HCT116 (cell line): ENCODE data around the gene AGAP5.
"Not testable (repeated sequence)": the region's sequence is repeated elsewhere in the genome, so short reads cannot be mapped to it uniquely, and the experiment has no call there.

ENCODE experiments used
- CEBPB ChIP-seq: IDR thresholded peaks from 2 replicates; pipeline ENCODE4 v1.6.1; 2012; ENCODE audit warnings: low read depth
- CTCF ChIP-seq, 3 experiments: fragments of 200-600 bp in 1 of 3; sonication (generic) in 1 of 3; IDR thresholded peaks in 2 of 3; conservative IDR thresholded peaks in 1 of 3; 2 replicates each; pipeline ENCODE4 v1.5.1; 2012 to 2017; ENCODE audit warnings: low read depth in 2 of 3, low read length in 2 of 3, antibody characterized with exemption in 1 of 3, borderline replicate concordance in 1 of 3, control low read depth in 1 of 3, mild to moderate bottlenecking in 1 of 3, mixed read lengths in 1 of 3, mixed run types in 1 of 3, moderate library complexity in 1 of 3; ENCODE audit not compliant: insufficient read depth in 1 of 3
- EGR1 ChIP-seq: IDR thresholded peaks from 2 replicates; pipeline ENCODE4 v1.6.1; 2012; ENCODE audit warnings: low read depth
- EZH2 ChIP-seq: fragments of 200-600 bp; sonication (generic); IDR thresholded peaks from 2 replicates; pipeline ENCODE4 v1.6.1; 2017; ENCODE audit warnings: antibody characterized with exemption, mixed run types
- EZH2phosphoT487 ChIP-seq: fragments of 200-600 bp; IDR thresholded peaks from 2 replicates; pipeline ENCODE4 v1.6.1; 2018; ENCODE audit warnings: antibody characterized with exemption, borderline replicate concordance
- FOSL1 ChIP-seq: IDR thresholded peaks from 2 replicates; pipeline ENCODE4 v1.6.1; 2012; ENCODE audit warnings: low read depth
- MAX ChIP-seq: IDR thresholded peaks from 2 replicates; pipeline ENCODE4 v1.6.1; 2012
- POLR2A ChIP-seq: IDR thresholded peaks from 2 replicates; pipeline ENCODE4 v1.7.0; 2011; ENCODE audit warnings: borderline replicate concordance; ENCODE audit not compliant: insufficient read depth, insufficient read length; ENCODE audit errors: extremely low read depth
- REST ChIP-seq: IDR thresholded peaks from 2 replicates; pipeline ENCODE4 v1.6.1; 2012; ENCODE audit warnings: low read depth
- SP1 ChIP-seq: IDR thresholded peaks from 2 replicates; pipeline ENCODE4 v1.6.1; 2012; ENCODE audit warnings: low read depth
- YY1 ChIP-seq: IDR thresholded peaks from 2 replicates; pipeline ENCODE4 v1.6.1; 2011; ENCODE audit warnings: low read length, low read depth, moderate library complexity, mild to moderate bottlenecking; ENCODE audit not compliant: insufficient replicate concordance; ENCODE audit errors: extremely low read depth

- not testable (repeated sequence) for TF ChIP-seq FOSL1; REST; CTCF (IDR thresholded peaks at IDR 0.05 in 2 of 3, conservative IDR thresholded peaks at IDR 0.05 in 1 of 3; ENCODE audit: borderline replicate concordance in 1 of 3, insufficient read depth in 1 of 3, low read depth in 2 of 3, low read length in 2 of 3); POLR2A; YY1; EZH2phosphoT487; MAX; SP1; CEBPB; EGR1; EZH2
Observed at GRCh38 chr10:73711683-73712082, 13.8 kb upstream of the AGAP5 start.
